ENCODE measurements around the gene SSTR1.

SSTR1 gene

GRCh38 chr14:38243696-38244240 lies 36.1 kb downstream of the SSTR1 start:
- no peak for DNase-seq

DNA sequence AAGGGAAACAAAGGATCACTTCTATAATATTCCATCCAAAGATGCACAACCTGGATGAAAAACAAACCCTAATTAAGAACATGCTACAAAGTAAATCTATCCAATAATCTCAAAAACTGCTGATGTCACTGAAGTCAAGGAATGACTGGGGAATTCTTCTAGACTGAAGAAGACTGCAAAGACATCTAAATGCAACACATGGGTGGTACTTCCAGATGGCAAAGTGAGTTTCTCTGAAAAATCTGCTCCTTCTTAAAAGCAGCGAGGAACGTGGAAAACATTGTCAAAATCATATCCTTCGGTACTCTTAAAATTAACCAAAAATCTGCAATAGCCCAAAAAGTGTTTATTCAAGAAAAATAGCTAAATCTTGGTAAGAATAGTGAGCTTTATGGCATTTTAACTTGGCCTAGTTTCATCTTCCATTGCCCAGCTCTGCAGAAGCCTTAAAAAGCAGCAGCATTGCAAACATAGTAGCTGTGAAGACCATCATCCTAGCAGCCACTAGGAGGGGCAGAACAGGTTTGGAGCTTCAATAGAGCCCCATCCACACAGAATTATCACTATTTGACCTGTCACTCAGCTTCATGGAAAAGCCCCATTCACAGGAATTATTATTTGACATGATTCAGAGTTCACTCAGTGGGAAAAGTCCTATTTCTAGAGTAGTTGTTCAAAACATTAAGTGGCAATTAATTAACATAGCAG lies 40.8 kb downstream of the SSTR1 start:
- no peak for DNase-seq

DNA sequence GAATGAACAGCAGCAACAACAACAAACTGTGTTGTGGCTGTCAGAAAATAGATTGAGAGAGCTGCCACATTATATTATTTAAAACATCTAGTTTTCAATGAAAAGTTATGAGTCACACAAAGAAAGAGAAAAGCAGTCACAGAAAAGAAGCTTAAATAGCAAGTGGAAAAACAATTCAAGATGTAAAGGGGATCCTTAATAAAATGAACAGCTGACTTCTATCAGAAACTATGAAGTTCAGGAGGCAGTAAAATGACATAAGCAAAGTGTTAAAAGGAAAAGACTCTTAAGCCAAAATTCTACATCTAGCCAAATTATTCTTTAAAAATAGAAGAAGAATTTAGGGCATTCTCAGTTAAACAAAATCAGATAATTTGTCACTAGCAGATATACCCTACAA lies 42.6 kb downstream of the SSTR1 start:
- DNase-seq: no peak

DNA sequence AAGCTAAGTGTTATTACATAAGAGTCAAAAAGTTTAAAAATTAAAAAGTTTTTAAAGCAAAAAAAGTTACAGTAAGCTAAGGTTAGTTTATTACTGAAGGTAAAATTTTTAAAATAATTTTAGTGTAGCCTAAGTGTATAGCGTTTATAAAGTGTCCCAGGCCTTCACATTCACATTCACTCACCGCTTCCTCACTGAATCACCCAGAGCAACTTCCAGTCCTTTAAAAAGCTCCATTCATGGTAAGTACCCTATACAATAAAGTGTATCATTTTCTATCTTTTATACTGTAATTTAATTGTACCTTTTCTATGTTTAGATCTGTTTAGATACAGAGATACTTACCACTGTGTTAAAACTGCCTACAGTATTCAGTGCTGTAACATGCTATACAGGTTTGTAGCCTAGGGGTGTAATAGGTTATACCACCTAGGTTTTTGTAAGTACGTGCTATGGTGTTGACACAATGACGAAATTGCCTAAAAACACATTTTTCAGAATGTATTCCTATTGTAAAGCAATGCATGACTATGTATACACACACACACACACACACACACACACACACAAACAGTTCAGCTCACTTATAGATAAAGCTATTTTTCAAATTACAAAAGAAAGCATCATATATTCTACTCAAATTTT lies 44.5 kb downstream of the SSTR1 start:
- no peak for DNase-seq

- no peak for DNase-seq
Observed at GRCh38 chr14:38253676-38254075, 46.0 kb downstream of the SSTR1 start.

GRCh38 chr14:38254571-38255407 lies 47.1 kb downstream of the SSTR1 start:
- no peak for DNase-seq

GRCh38 chr14:38255408-38255672 lies 47.6 kb downstream of the SSTR1 start:
- DNase-seq: peak; percentile 57

DNA sequence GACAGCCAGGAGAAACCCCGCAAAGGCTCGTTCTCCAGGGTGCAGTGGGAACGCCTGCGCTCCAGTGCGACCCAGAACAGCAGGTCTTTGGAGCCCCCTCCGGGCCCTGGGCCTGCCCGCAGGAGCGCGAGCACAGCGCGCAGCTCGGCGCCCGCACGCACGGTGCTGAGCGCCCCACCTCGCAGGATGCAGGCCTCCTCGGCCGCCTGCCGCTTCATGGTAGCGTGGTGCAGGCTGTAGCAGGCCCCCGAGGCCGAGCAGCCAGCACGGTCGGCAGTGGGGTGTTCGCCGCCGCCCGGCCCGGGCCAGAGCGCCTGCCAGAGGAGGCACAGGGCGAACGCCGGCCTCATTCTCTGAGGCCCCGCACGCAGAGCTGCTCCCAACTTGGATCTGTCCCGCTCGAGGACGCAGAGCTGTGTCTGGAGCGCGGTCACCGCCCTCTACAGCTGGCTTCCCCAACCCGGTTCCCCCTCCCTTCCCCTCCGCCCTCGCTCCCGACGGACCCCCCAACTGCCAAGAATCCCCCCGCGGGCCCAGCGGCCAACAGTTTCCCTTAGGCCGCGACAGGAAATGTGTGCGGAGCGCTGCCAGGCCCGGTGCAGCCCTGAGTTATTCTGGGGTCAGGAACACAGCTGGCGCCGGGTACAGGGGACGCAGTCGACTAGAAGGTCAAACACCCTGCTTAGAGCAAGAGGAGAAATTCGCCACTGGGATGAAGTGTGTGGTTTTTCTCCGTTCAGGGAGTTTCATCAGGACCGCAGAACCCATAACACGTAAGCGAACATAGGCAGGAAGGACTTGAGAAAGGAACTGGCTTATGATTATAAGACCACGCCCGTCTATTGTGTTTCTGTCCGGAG lies 48.2 kb downstream of the SSTR1 start, which contains the start of gene CLEC14A:
Gene CLEC14A (minus strand): TSS at position 421 of the 860 bp plus-strand sequence. CDS start 71 bp downstream, at position 350.
- DNase-seq: peak; percentile 53

- DNase-seq: no peak
Observed at GRCh38 chr14:38256533-38256840, 48.8 kb downstream of the SSTR1 start.

DNA sequence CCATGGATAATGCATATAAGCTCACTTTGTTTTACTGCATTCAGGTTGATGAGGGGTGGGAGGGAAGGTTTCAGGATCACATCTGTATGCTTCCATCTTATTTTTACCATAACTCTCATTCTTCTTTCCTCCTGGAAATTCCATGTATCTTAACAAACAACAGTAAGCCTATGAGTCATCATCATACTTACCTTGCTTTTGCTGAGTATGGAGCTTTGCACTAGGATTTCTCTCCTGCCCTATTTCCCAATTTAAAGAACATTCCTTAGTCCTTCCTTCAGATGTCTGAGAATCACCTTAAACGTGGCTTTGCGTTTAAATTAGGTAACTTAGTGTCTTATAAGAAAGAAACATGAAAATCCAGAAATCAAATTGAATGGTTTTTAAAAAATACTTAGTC lies 49.8 kb downstream of the SSTR1 start:
- DNase-seq: no peak

DNA sequence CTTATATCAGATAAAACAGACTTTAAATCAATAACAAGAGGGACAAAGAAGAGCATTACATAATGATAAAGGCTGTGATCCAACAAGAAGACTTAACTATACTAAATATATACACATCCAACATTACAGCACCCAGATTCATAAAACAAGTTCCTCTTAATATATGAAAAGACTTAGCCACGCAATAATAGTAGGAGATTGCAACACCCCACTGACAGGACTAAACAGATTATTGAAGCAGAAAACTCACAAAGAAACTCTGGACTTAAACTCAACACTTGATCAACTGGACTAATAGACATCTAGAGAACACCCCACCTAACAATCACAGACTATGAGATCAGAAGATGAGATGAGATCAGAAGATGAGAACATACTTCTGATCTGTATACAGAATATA lies 53.9 kb downstream of the SSTR1 start:
- no peak for DNase-seq
